H1 (cell line): Measurements from ENCODE around the gene PTCSC3.

Experiments used
- YY1 ChIP-seq: IDR thresholded peaks from 2 replicates; pipeline ENCODE4 v1.6.1; 2011; ENCODE audit warnings: low read depth, mild to moderate bottlenecking, low read length
- TF ChIP-seq, protein P1 (sequence below), 3 experiments: IDR thresholded peaks; 1 replicate in 2 of 3; 2 replicates in 1 of 3; pipeline versions ENCODE4 v1.5.1 to v1.6.1; 2011; ENCODE audit warnings: low read length in 3 of 3, mild to moderate bottlenecking in 3 of 3, inconsistent platforms in 2 of 3, low read depth in 1 of 3, moderate library complexity in 1 of 3; ENCODE audit not compliant: insufficient read depth in 1 of 3; ENCODE audit errors: control extremely low read depth in 1 of 3

DNA sequence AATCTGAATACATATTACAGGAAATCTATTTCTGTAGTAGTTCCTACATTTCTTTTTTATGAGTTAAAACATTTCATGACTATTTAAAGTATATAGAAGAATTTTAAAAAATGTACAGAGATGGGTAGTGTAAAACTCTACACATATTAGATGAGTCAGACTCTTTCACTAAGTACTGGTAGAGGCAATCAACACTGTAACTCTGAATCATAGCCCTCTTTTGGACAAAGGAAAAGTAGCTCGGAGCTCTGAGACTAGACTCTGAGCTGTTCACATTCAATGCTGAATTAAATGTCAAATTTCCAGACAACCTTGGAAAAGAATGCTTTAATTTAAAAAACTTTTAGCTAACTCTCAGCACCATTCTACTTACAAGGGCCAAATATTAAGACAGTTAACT lies 3.4 kb downstream of the PTCSC3 start:
- TF ChIP-seq, protein P1, sequence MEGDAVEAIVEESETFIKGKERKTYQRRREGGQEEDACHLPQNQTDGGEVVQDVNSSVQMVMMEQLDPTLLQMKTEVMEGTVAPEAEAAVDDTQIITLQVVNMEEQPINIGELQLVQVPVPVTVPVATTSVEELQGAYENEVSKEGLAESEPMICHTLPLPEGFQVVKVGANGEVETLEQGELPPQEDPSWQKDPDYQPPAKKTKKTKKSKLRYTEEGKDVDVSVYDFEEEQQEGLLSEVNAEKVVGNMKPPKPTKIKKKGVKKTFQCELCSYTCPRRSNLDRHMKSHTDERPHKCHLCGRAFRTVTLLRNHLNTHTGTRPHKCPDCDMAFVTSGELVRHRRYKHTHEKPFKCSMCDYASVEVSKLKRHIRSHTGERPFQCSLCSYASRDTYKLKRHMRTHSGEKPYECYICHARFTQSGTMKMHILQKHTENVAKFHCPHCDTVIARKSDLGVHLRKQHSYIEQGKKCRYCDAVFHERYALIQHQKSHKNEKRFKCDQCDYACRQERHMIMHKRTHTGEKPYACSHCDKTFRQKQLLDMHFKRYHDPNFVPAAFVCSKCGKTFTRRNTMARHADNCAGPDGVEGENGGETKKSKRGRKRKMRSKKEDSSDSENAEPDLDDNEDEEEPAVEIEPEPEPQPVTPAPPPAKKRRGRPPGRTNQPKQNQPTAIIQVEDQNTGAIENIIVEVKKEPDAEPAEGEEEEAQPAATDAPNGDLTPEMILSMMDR (IDR thresholded peaks at IDR 0.05; ENCODE audit: control extremely low read depth in 1 of 3, insufficient read depth in 1 of 3, low read depth in 1 of 3, low read length in 3 of 3): no peak
- no peak for TF ChIP-seq YY1
